HL-60 (cell line): ENCODE results near the gene ARHGAP26.

Source experiments
- CTCF ChIP-seq: IDR thresholded peaks from one replicate; pipeline ENCODE4 v1.5.1; 2011; ENCODE audit warnings: low read length, control low read depth, inconsistent platforms; ENCODE audit not compliant: insufficient read depth
- GABPA ChIP-seq: IDR thresholded peaks from 2 replicates; pipeline ENCODE4 v1.6.1; 2012; ENCODE audit warnings: low read depth
- POLR2AphosphoS5 ChIP-seq: IDR thresholded peaks from 2 replicates; pipeline ENCODE4 v1.6.1; 2012; ENCODE audit warnings: low read depth
- REST ChIP-seq: IDR thresholded peaks from 2 replicates; pipeline ENCODE4 v1.6.1; 2012; ENCODE audit warnings: low read depth; ENCODE audit not compliant: insufficient replicate concordance

GRCh38 chr5:143274952-143275351 lies 504.8 kb downstream of the ARHGAP26 start:
- TF ChIP-seq CTCF (no peak), REST (no peak), POLR2AphosphoS5 (no peak), GABPA (no peak)
